Hindlimb muscle (tissue), 1 donor: ENCODE measurements around the gene PFKFB1. TPM values are rescaled to one million over a fixed set of nuclear protein-coding genes. Genes with fewer than 3 reads are reported as not detected.

Source experiments
- DNase-seq: peaks from one replicate; pipeline ENCODE4 v3.0.0-alpha.2; 2013
- polyA plus RNA-seq: library from polyadenylated mRNA; unstranded; fragments of 120-200 nt; gene quantifications from one replicate; pipeline ENCODE4 v1.2.1, GENCODE V29; 2013; ENCODE audit not compliant: insufficient read length

PFKFB1 gene
- polyA plus RNA-seq = 1.1 TPM

- DNase-seq = no peak
These were observed at the start of gene PFKFB1 for GRCh38 chrX:54994099-54994498. Gene PFKFB1, minus strand, starts transcription at chrX:54994188. Its CDS starts 181 bp downstream, at chrX:54994007.

- DNase-seq = no peak
These were observed 47.5 kb upstream of the PFKFB1 start for GRCh38 chrX:55041514-55041913.

DNA sequence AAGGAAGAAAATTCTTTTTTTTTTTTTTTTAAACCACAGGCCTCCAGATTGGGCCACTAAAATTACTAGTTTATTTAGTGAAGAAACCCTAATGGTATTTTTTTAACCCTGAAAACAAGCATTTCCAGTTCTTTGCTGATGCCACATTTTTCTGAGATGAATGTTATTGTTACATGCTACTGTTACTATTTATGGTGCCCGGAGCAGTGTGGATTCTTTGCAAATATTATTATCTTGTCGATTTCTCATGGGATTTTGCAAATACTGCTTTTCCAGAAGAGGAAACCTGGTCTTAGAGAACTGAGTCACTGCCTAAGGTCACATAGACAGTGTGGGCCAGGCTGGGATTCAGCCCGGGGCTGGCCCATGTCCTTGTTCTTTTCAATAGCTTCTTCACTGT lies 45.5 kb upstream of the PFKFB1 start:
- no peak for DNase-seq

GRCh38 chrX:55033429-55033828 lies 39.4 kb upstream of the PFKFB1 start:
- no peak for DNase-seq

GRCh38 chrX:55030271-55031205 lies 36.5 kb upstream of the PFKFB1 start, which contains the start of gene ALAS2:
Gene ALAS2, minus strand, starts transcription at chrX:55030977. Its CDS starts 4,977 bp downstream, at chrX:55026000.
- DNase-seq = no peak

GRCh38 chrX:55029291-55029690 lies 35.3 kb upstream of the PFKFB1 start:
- no peak for DNase-seq

- DNase-seq = no peak
These were observed 34.6 kb upstream of the PFKFB1 start for GRCh38 chrX:55028611-55029010.

DNA sequence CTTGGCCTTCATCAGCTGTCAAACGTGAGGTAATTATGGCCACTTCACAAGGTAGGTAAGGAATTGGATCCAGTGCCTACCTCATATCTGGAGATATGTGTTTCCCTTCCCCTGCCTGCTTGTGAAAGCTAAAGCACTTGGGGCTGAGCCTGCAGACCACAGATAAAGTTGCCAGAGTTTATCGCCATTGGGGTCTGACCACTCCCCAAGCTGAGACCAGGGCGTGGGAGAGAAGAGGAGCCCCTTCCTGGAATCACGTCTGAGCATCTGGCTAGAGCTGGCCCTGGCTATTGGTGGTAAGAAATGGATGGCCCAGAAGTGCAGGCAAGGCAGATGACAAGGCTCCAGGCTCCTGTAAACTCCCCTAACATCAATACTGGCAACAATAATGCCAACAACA lies 34.1 kb upstream of the PFKFB1 start:
- DNase-seq = no peak

DNA sequence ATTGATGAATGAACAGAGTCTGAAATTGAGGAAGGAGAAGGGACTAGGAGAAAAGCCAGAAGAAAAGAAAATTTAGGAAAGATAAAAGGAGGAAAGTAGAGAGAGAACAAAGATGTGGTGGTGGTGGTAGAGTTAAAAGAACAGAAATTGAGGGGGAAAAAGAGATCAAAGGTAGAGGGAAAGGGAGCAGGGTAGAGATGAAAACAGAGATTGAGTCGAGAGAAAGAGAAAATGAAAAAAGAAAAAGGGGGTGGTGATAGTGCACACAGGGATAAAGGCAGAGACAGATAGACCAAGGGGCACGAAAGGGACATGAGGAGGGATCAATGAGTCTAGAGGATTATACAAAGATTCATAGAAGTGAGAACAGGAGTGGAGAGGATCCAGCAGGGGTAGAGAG lies 32.9 kb upstream of the PFKFB1 start:
- DNase-seq = no peak

DNA sequence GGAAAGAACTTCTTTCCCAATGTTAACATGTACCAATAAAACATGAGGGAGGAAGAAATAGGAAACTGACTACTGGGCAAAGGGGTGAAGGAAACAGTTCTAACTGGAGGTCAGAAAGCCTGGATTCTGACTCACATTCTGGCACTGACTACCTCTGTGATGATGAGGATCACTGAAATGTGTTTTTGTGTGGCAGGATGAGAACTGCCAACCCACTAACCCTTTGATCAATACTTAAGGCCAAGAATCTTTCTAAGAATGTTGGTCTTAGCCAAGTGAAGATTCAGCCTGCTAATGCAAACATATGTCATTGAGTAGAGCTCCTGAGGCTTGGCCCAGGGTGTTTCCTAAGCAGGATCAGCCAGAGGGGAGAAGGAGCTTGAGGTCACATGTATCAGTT lies 32.2 kb upstream of the PFKFB1 start:
- DNase-seq = no peak

- DNase-seq = no peak
These were observed 20.9 kb upstream of the PFKFB1 start for GRCh38 chrX:55014897-55015299.

- DNase-seq = no peak
These were observed 17.3 kb upstream of the PFKFB1 start for GRCh38 chrX:55011294-55011693.

GRCh38 chrX:55008571-55009358 lies 14.8 kb upstream of the PFKFB1 start:
- no peak for DNase-seq

DNA sequence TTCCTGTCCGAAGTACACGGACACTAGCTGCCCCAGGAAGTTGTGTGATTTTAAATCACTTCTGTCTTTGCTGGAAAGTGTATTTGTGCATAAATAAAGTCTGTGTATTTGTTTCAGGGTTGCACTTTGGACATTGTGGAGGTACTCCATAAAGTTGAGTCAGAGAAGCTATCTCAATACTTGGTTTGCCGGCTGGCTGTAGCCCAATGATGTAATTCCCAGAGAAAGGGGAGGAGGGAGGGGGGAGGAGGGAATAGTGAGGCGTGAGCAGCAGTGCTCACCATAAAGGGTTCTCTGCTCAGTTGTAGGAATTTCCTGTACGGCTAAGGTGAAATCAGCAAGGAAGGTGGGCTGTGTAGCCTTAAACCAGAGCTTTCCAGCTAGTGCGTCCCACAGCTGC lies 13.7 kb upstream of the PFKFB1 start:
- no peak for DNase-seq

DNA sequence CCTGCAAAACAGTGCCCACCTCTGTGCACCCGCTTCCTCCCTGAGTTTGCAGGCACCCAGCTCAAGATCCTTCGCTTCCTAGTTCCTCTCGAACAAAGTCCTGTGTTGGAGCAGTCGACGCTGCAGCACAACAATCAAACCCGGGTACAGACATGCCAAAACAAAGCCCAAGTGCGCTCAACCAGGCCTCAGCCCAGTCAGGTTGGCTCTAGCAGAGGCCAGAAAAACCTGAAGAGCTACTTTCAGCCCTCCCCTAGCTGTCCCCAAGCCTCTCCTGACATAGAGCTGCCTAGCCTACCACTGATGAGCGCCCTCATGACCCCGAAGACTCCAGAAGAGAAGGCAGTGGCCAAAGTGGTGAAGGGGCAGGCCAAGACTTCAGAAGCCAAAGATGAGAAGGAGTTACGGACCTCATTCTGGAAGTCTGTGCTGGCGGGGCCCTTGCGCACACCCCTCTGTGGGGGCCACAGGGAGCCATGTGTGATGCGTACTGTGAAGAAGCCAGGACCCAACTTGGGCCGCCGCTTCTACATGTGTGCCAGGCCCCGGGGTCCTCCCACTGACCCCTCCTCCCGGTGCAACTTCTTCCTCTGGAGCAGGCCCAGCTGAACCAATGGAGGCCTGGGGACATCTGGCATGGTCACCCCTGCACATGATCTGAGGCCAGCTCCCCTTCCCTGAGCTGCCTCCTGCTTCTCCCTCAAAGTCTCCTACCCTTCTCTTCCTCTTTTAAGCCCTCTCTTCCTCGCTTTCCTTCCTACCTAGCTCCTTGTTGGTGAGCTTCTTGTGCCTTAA lies 13.0 kb upstream of the PFKFB1 start:
- DNase-seq = no peak

- no peak for DNase-seq
These were observed 11.3 kb upstream of the PFKFB1 start for GRCh38 chrX:55005256-55005655.

GRCh38 chrX:55004231-55004630 lies 10.2 kb upstream of the PFKFB1 start:
- no peak for DNase-seq

DNA sequence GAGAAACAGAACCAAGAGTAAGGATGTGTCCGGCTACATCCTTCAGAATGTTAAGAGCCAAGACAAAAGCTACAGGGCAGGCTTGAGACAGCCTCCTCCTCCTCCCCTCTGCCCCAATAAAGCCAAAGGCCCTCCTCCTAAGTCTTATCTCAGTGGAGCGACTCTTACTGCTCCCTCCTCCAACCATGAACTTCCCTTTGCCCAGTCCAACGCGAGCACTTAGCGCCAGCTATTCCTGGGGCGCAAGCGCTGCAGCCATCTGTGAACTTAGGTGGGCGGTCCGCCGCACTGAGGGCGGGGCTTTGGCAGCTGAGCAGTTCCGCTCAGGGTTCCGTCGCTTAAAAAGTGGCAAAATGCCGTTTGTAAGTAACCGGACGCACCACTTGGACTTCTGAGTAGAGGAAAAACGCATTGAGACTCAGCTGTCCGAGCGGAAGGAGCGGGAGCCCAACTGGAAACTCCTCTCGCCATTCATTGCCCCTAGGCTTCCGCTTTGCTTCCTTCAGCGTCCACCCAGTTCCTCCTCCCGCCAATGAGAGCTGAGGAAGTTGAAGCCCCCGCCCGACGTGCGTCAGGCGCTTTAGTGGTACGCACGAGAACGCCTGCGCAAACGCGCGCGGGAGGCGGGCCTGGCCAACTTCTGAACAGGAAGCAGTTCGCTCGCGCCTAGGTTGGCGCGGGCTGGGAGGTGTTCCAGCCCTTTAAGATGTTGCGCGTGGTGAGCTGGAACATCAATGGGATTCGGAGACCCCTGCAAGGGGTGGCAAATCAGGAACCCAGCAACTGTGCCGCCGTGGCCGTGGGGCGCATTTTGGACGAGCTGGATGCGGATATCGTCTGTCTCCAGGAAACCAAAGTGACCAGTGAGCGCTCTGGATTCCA lies 6.0 kb upstream of the PFKFB1 start, which contains the start of gene APEX2:
APEX2 (plus strand) TSS at position 647 of the 882 bp plus-strand sequence; CDS start at position 707, 60 bp downstream.
- DNase-seq = peak; percentile 93

GRCh38 chrX:54995621-54996020 lies 1.6 kb upstream of the PFKFB1 start:
- no peak for DNase-seq

GRCh38 chrX:54994668-54995351 lies 822 bp upstream of the PFKFB1 start:
- DNase-seq = no peak
